ENCODE measurements around the gene STX11. TPM values are rescaled to one million over a fixed set of nuclear protein-coding genes. Genes with fewer than 3 reads are reported as not detected.

STX11 gene
- polyA plus RNA-seq, 2 donors = 3.9 to 7.1 TPM

DNA sequence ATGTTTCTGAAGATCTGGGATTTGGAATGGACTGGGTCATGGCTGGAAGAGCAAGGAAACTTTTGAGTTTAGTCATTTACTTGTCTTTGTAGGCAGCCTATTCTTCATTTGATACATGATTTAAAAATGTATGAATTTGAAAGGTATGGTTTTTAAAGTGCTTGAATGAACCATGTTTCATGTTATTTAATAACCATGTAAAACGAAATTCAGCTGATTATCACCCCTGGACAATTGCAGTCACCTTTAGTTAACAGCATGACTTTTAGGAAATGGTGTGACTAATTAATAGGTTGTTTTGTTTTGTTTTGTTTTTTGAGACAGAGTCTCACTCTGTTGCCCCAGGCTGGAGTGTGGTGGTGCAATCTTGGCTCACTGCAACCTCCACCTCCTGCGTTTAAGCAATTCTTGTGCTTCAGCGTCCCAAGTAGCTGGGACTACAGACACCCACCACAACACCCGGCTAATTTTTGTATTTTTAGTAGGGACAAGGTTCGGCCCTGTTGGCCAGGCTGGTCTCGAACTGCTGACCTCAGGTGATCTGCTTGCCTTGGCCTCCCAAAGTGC, 2.1 kb downstream of the STX11 start:
- Histone ChIP-seq H3K27me3 (ENCODE audit: control insufficient read depth in 1 of 2, insufficient read depth in 2 of 2, low read length in 2 of 2) (no peaks in the 10 kb centered on the region), H3K4me3 (ENCODE audit: low read depth in 1 of 2, low read length in 2 of 2) (no peak overlapping the region), H3K27ac (ENCODE audit: low read depth in 2 of 2, low read length in 1 of 2) (no peak overlapping the region), H3K9me3 (ENCODE audit: control insufficient read depth in 2 of 2, insufficient read depth in 1 of 2, low read depth in 1 of 2, low read length in 1 of 2) (no peaks in the 10 kb centered on the region), H3K36me3 (ENCODE audit: control insufficient read depth in 2 of 2, insufficient read depth in 2 of 2, low read length in 1 of 2) (no peaks in the 10 kb centered on the region), H3K4me1 (ENCODE audit: control insufficient read depth in 2 of 2, insufficient read depth in 2 of 2, low read length in 1 of 2) (peaks cover 0 to 2% of the 10 kb centered on the region in 2 donors)
- WGBS, 2 donors = 83 to 88% methylated on average over 6 of the region's 6 CpGs

- Histone ChIP-seq H3K27me3 (ENCODE audit: control insufficient read depth in 1 of 2, insufficient read depth in 2 of 2, low read length in 2 of 2) (no peaks in the 10 kb centered on the region), H3K36me3 (ENCODE audit: control insufficient read depth in 2 of 2, insufficient read depth in 2 of 2, low read length in 1 of 2) (no peaks in the 10 kb centered on the region), H3K9me3 (ENCODE audit: control insufficient read depth in 2 of 2, insufficient read depth in 1 of 2, low read depth in 1 of 2, low read length in 1 of 2) (no peaks in the 10 kb centered on the region), H3K4me3 (ENCODE audit: low read depth in 1 of 2, low read length in 2 of 2) (no peak overlapping the region), H3K4me1 (ENCODE audit: control insufficient read depth in 2 of 2, insufficient read depth in 2 of 2, low read length in 1 of 2) (peaks cover 0 to 2% of the 10 kb centered on the region in 2 donors), H3K27ac (ENCODE audit: low read depth in 2 of 2, low read length in 1 of 2) (peak overlapping the region in 1 of 2 donors; percentile 7)
- 87 to 89% methylated on average over 5 of the region's 5 CpGs for WGBS, 2 donors
These were observed 2.9 kb downstream of the STX11 start for GRCh38 chr6:144153260-144153659.

DNA sequence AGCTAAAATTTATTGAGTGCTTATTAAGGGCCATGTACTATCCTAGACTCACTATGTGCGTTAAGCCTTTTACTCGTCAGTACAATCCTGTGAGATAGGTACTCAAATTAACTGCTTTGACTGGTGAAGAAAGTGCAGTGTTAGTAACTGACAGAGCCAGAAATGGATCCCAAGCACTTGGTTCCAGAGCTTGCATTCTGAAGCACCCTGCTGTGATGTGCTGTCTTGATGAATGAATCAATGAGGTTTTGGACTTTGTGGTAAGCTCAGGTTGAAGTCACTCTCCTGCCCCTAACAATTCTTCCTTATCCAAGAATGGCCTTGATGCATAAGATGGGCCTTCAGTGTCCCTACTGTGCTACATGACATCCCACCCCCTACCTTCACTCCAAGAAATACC, 3.7 kb downstream of the STX11 start:
- H3K27me3 ChIP-seq (ENCODE audit: control insufficient read depth in 1 of 2, insufficient read depth in 2 of 2, low read length in 2 of 2) = no peaks in the 10 kb centered on the region
- no peaks in the 10 kb centered on the region for H3K9me3 ChIP-seq (ENCODE audit: control insufficient read depth in 2 of 2, insufficient read depth in 1 of 2, low read depth in 1 of 2, low read length in 1 of 2)
- H3K4me3 ChIP-seq (ENCODE audit: low read depth in 1 of 2, low read length in 2 of 2) = no peak overlapping the region
- H3K4me1 ChIP-seq (ENCODE audit: control insufficient read depth in 2 of 2, insufficient read depth in 2 of 2, low read length in 1 of 2) = peaks cover 0 to 2% of the 10 kb centered on the region in 2 donors
- no peak overlapping the region for H3K27ac ChIP-seq (ENCODE audit: low read depth in 2 of 2, low read length in 1 of 2)
- 98% methylated on average over 2 of the region's 2 CpGs for WGBS, 2 donors
- H3K36me3 ChIP-seq (ENCODE audit: control insufficient read depth in 2 of 2, insufficient read depth in 2 of 2, low read length in 1 of 2) = no peaks in the 10 kb centered on the region

DNA sequence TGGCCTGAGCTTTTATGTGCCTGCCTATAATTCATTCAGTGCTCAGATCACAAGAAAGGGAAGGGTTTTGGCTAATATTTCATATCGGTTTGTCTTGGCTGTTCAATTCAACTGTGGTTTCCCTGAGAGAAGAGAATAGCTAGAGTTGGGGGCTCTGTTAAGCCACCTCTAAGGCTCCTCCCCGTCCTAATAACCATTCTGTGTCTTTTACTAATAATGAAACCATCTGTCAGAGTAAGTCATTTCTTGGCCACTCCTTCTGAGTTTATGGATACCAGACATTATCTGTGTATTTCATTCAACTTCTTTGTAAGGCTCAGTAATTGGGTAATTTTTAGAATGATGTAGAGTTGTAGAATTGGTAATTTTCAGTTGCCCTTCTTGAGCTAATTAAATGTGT, 5.2 kb downstream of the STX11 start:
- no peaks in the 10 kb centered on the region for H3K9me3 ChIP-seq (ENCODE audit: control insufficient read depth in 2 of 2, insufficient read depth in 1 of 2, low read depth in 1 of 2, low read length in 1 of 2)
- WGBS, 2 donors = 72 to 76% methylated on average over 2 of the region's 2 CpGs
- no peaks in the 10 kb centered on the region for H3K36me3 ChIP-seq (ENCODE audit: control insufficient read depth in 2 of 2, insufficient read depth in 2 of 2, low read length in 1 of 2)
- H3K4me3 ChIP-seq (ENCODE audit: low read depth in 1 of 2, low read length in 2 of 2) = no peak overlapping the region
- H3K4me1 ChIP-seq (ENCODE audit: control insufficient read depth in 2 of 2, insufficient read depth in 2 of 2, low read length in 1 of 2) = peaks cover 0 to 2% of the 10 kb centered on the region in 2 donors
- H3K27me3 ChIP-seq (ENCODE audit: control insufficient read depth in 1 of 2, insufficient read depth in 2 of 2, low read length in 2 of 2) = no peaks in the 10 kb centered on the region
- no peak overlapping the region for H3K27ac ChIP-seq (ENCODE audit: low read depth in 2 of 2, low read length in 1 of 2)

- no peaks in the 10 kb centered on the region for H3K27me3 ChIP-seq (ENCODE audit: control insufficient read depth in 1 of 2, insufficient read depth in 2 of 2, low read length in 2 of 2)
- no peak overlapping the region for H3K27ac ChIP-seq (ENCODE audit: low read depth in 2 of 2, low read length in 1 of 2)
- H3K36me3 ChIP-seq (ENCODE audit: control insufficient read depth in 2 of 2, insufficient read depth in 2 of 2, low read length in 1 of 2) = no peaks in the 10 kb centered on the region
- 65 to 74% methylated on average over 3 of the region's 3 CpGs for WGBS, 2 donors
- H3K4me3 ChIP-seq (ENCODE audit: low read depth in 1 of 2, low read length in 2 of 2) = no peak overlapping the region
- H3K4me1 ChIP-seq (ENCODE audit: control insufficient read depth in 2 of 2, insufficient read depth in 2 of 2, low read length in 1 of 2) = peaks cover 0 to 2% of the 10 kb centered on the region in 2 donors
- H3K9me3 ChIP-seq (ENCODE audit: control insufficient read depth in 2 of 2, insufficient read depth in 1 of 2, low read depth in 1 of 2, low read length in 1 of 2) = no peaks in the 10 kb centered on the region
These were observed 6.0 kb downstream of the STX11 start for GRCh38 chr6:144156338-144156737.

GRCh38 chr6:144156991-144157390, 6.7 kb downstream of the STX11 start:
- no peaks in the 10 kb centered on the region for H3K4me1 ChIP-seq (ENCODE audit: control insufficient read depth in 2 of 2, insufficient read depth in 2 of 2, low read length in 1 of 2)
- no peak overlapping the region for H3K4me3 ChIP-seq (ENCODE audit: low read depth in 1 of 2, low read length in 2 of 2)
- no peaks in the 10 kb centered on the region for H3K36me3 ChIP-seq (ENCODE audit: control insufficient read depth in 2 of 2, insufficient read depth in 2 of 2, low read length in 1 of 2)
- no peaks in the 10 kb centered on the region for H3K9me3 ChIP-seq (ENCODE audit: control insufficient read depth in 2 of 2, insufficient read depth in 1 of 2, low read depth in 1 of 2, low read length in 1 of 2)
- H3K27ac ChIP-seq (ENCODE audit: low read depth in 2 of 2, low read length in 1 of 2) = no peak overlapping the region
- 81 to 89% methylated on average over 3 of the region's 3 CpGs for WGBS, 2 donors
- H3K27me3 ChIP-seq (ENCODE audit: control insufficient read depth in 1 of 2, insufficient read depth in 2 of 2, low read length in 2 of 2) = no peaks in the 10 kb centered on the region

DNA sequence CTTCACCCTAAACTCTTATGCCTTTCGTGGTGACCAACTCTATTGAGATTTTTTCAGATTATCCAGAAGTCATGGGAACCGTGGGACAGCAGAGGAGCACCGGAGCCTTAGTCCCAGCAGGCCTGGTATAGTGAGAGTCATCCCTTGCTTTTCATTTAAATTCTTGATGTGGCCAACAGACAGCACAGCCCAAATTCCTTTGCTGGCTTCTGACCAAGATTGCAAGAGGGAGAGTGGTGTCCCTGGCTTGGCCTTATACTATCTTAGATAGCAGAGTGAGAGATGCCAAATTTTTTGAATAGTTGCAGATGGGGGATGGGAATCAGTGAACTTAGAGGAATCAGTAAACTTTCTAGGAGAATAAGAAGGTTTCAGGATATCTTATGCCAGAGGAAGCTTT, 7.8 kb downstream of the STX11 start:
- no peak overlapping the region for H3K27ac ChIP-seq (ENCODE audit: low read depth in 2 of 2, low read length in 1 of 2)
- H3K9me3 ChIP-seq (ENCODE audit: control insufficient read depth in 2 of 2, insufficient read depth in 1 of 2, low read depth in 1 of 2, low read length in 1 of 2) = no peaks in the 10 kb centered on the region
- no peaks in the 10 kb centered on the region for H3K4me1 ChIP-seq (ENCODE audit: control insufficient read depth in 2 of 2, insufficient read depth in 2 of 2, low read length in 1 of 2)
- no peaks in the 10 kb centered on the region for H3K27me3 ChIP-seq (ENCODE audit: control insufficient read depth in 1 of 2, insufficient read depth in 2 of 2, low read length in 2 of 2)
- H3K4me3 ChIP-seq (ENCODE audit: low read depth in 1 of 2, low read length in 2 of 2) = no peak overlapping the region
- 58 to 67% methylated on average over 3 of the region's 3 CpGs for WGBS, 2 donors
- H3K36me3 ChIP-seq (ENCODE audit: control insufficient read depth in 2 of 2, insufficient read depth in 2 of 2, low read length in 1 of 2) = no peaks in the 10 kb centered on the region

DNA sequence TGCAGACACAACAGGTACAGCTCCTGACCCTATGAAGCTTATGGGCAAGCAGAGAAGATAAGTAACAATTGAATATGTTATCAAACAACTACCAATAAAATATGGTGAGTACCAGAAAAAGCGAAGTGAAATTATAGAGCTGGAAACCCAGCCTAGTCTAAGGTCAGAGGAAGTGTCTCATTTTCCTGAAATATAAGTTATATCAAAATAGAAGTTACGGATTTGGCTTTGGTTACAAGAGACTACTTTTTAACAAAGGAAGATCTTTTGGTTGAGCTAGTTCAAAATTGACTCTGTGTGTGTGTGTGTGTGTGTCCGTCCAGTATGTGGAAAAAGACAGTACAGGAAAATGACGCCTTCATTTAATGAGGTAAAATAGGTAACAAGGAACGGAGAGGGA, 8.9 kb downstream of the STX11 start:
- H3K4me1 ChIP-seq (ENCODE audit: control insufficient read depth in 2 of 2, insufficient read depth in 2 of 2, low read length in 1 of 2) = no peaks in the 10 kb centered on the region
- no peaks in the 10 kb centered on the region for H3K27me3 ChIP-seq (ENCODE audit: control insufficient read depth in 1 of 2, insufficient read depth in 2 of 2, low read length in 2 of 2)
- 78 to 81% methylated on average over 5 of the region's 5 CpGs for WGBS, 2 donors
- no peak overlapping the region for H3K27ac ChIP-seq (ENCODE audit: low read depth in 2 of 2, low read length in 1 of 2)
- H3K4me3 ChIP-seq (ENCODE audit: low read depth in 1 of 2, low read length in 2 of 2) = no peak overlapping the region
- no peaks in the 10 kb centered on the region for H3K36me3 ChIP-seq (ENCODE audit: control insufficient read depth in 2 of 2, insufficient read depth in 2 of 2, low read length in 1 of 2)
- H3K9me3 ChIP-seq (ENCODE audit: control insufficient read depth in 2 of 2, insufficient read depth in 1 of 2, low read depth in 1 of 2, low read length in 1 of 2) = no peaks in the 10 kb centered on the region

GRCh38 chr6:144159742-144160141, 9.4 kb downstream of the STX11 start:
- Histone ChIP-seq H3K9me3 (ENCODE audit: control insufficient read depth in 2 of 2, insufficient read depth in 1 of 2, low read depth in 1 of 2, low read length in 1 of 2) (no peaks in the 10 kb centered on the region), H3K36me3 (ENCODE audit: control insufficient read depth in 2 of 2, insufficient read depth in 2 of 2, low read length in 1 of 2) (no peaks in the 10 kb centered on the region), H3K4me3 (ENCODE audit: low read depth in 1 of 2, low read length in 2 of 2) (no peak overlapping the region), H3K27ac (ENCODE audit: low read depth in 2 of 2, low read length in 1 of 2) (no peak overlapping the region), H3K4me1 (ENCODE audit: control insufficient read depth in 2 of 2, insufficient read depth in 2 of 2, low read length in 1 of 2) (no peaks in the 10 kb centered on the region), H3K27me3 (ENCODE audit: control insufficient read depth in 1 of 2, insufficient read depth in 2 of 2, low read length in 2 of 2) (no peaks in the 10 kb centered on the region)
- 89 to 98% methylated on average over 4 of the region's 4 CpGs for WGBS, 2 donors

DNA sequence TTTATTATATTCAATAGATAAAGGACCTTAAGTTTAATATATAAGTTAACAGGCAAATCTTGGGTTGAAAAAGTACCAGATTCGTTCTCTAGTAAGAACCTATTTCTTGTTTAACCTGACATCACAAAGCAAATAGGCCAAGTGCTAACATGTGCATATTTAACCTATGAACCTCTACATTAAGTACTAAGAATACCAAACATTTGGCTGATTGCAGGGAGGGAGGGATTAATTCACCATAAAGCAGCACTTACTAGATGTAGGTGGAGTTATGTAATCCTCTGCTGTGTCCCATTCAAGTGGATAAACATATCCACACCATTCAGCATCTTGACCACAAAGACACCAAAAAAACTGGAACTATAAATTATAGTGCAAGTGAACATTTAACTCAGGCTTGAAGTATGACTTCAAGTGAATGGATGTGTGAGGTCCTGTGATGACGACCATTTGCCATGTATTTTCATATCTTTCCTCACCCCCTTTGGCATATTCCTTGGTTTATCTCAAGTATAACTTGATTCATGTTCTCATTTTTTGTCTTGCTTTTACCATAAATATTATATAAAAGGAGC, 10.2 kb downstream of the STX11 start:
- Histone ChIP-seq H3K4me1 (ENCODE audit: control insufficient read depth in 2 of 2, insufficient read depth in 2 of 2, low read length in 1 of 2) (no peaks in the 10 kb centered on the region), H3K27ac (ENCODE audit: low read depth in 2 of 2, low read length in 1 of 2) (no peak overlapping the region), H3K27me3 (ENCODE audit: control insufficient read depth in 1 of 2, insufficient read depth in 2 of 2, low read length in 2 of 2) (no peaks in the 10 kb centered on the region), H3K9me3 (ENCODE audit: control insufficient read depth in 2 of 2, insufficient read depth in 1 of 2, low read depth in 1 of 2, low read length in 1 of 2) (no peaks in the 10 kb centered on the region), H3K4me3 (ENCODE audit: low read depth in 1 of 2, low read length in 2 of 2) (no peak overlapping the region), H3K36me3 (ENCODE audit: control insufficient read depth in 2 of 2, insufficient read depth in 2 of 2, low read length in 1 of 2) (no peaks in the 10 kb centered on the region)
- WGBS, 2 donors = 59 to 83% methylated on average over 2 of the region's 2 CpGs
